GM18858 (cell line): Measurements from ENCODE around the gene CDC40.
"Not testable (repeated sequence)": the region's sequence is repeated elsewhere in the genome, so short reads cannot be mapped to it uniquely, and the experiment has no call there.

ENCODE experiments used
- ATAC-seq: cut with Tn5 transposase; IDR thresholded peaks from one replicate; pipeline ENCODE4 v1.9.1; 2021; ENCODE audit not compliant: unreplicated experiment

The CDC40 gene

GRCh38 chr6:110198561-110198960, 18.3 kb downstream of the CDC40 start:
- ATAC-seq = no peak

DNA sequence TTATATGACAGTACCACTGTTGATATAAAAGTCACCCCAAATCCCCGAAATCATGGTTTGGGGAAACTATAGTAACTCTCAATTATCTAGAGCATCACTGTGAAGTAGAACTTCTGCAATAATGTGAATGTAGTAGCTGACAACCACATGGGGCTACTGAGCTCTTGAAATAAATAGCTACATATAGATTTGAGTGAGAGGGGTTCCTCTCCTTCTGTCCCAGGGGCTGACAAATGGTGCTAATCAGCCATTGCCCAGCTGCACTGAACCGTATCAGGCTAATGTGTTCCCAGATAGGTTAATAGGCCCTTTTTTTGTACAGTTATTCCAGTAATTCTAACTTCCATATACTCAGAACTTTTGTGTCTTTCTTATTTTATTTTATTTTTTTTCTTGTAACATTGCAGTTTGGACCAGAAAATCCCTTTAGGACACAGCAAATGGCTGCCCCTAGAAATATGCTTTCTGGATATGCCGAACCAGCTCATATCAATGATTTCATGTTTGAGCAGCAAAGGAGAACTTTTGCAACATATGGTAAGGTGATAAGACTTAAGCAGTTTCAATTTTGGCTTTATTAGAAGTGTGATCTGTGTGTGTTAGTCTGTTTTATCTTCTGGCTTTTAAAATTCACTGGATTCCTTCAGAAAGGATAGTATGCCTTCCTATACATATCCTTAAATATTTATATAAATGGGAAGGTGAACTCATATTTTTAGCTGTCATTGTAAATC, 21.1 kb downstream of the CDC40 start:
- no peak for ATAC-seq

DNA sequence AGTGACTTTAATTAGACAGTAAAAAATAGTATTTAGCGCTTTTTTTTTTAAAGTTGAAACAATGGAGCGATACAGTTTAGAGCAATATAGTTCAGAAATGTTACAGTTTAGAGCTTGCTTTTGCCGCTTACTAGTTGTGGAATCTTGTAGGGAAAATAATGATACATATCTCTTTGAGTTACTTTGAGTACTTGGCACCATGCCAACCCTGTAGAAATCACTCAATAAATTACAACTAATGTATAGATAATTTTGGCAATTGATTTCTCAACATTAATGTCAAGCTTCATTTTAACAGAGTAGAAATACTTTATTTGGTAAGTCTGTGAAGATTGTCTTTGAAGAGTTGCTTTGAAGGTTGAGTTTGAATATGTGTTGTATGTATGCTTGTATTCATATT, 27.4 kb downstream of the CDC40 start:
- no peak for ATAC-seq

GRCh38 chr6:110211753-110212152, 31.5 kb downstream of the CDC40 start:
- no peak for ATAC-seq

GRCh38 chr6:110214338-110214737, 34.1 kb downstream of the CDC40 start:
- no peak for ATAC-seq

DNA sequence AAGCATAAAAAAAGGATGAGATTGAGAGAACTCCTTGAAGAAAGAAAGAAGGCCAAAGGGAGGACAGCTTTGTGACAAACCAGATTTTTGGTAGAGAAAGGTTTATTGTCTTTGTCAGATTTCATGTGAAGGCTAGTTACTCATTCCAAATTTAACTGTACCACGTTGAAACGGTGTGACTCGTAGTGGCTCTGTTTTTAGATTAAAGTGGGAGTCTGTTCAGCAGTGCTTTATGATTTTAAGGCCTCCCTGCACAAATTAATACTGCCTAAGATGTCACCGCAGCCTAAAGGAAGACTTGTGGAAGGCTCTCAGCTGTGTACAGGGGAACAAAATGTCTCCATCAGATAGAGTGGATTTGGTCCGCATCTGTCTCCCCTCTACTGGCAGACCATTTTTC, 35.9 kb downstream of the CDC40 start:
- no peak for ATAC-seq

GRCh38 chr6:110217266-110217665, 37.0 kb downstream of the CDC40 start:
- no peak for ATAC-seq

GRCh38 chr6:110221738-110222137, 41.5 kb downstream of the CDC40 start:
- ATAC-seq = no peak

GRCh38 chr6:110226261-110226660, 46.0 kb downstream of the CDC40 start:
- ATAC-seq = no peak

- ATAC-seq = no peak
Measured at GRCh38 chr6:110232450-110232849, 52.2 kb downstream of the CDC40 start.

DNA sequence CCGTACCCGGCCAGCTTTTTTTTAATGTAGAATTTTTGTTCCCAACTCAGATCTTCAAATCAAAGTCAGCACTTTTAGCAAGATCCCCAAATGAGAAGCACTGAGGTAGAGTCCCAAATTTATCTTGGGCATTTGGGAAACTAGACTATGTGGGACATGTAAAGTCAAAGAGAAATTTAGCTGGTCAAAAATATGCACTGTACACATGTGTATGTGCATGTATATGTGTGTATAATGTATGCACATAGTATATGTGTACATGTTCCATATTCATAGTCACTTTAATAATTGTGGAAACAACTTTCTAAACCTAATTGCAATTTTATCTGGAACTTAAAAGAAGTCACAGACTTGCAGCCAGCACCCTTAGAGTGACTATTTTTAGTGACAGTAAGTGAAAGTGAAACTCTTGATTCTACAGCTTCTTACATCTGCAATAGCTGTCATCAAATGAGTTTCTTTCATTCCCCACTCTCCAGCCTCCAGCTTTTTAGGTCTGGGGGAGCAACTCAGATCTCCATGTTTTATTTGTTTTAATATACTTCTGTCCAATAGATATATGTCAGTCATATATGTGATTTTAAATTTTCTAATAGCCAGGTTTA, 53.6 kb downstream of the CDC40 start:
- ATAC-seq = peak; percentile 94

GRCh38 chr6:110236007-110236406, 55.8 kb downstream of the CDC40 start:
- not testable (repeated sequence) for ATAC-seq

DNA sequence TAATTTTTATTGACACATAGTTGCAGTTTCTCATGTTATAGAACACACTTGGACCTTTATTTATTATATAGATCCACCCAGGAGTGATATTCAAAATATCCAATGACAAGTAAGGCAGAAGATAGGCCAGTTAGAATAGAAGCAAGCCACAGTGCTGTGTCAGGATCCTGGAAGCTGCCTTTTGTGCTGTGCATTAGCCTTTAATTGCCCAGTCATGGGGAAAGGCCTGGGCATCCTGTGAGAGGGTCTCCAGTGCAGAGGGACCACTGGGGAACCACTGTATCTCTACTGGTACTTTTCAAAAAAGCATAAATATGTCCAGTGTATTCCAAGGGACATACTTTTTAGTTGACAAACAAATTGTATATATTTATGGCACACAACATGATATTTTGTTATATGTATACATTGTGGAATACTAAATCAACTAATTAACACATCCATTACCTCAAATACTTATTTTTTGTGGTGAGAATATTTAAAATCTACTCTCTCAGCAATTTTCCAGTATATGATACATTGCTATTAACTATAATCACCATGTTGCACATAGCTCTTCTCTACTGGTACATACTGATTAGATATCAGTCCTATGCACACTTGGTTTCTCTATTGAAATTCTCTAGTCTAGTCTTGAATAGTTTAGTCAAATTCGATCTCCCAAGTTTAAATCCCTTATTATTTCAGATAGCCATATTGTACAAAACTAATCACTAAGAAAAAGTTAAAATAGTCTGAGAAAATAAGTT, 59.5 kb downstream of the CDC40 start:
- no peak for ATAC-seq

GRCh38 chr6:110244621-110245020, 64.4 kb downstream of the CDC40 start:
- ATAC-seq = not testable (repeated sequence)

GRCh38 chr6:110246378-110246777, 66.2 kb downstream of the CDC40 start:
- no peak for ATAC-seq

DNA sequence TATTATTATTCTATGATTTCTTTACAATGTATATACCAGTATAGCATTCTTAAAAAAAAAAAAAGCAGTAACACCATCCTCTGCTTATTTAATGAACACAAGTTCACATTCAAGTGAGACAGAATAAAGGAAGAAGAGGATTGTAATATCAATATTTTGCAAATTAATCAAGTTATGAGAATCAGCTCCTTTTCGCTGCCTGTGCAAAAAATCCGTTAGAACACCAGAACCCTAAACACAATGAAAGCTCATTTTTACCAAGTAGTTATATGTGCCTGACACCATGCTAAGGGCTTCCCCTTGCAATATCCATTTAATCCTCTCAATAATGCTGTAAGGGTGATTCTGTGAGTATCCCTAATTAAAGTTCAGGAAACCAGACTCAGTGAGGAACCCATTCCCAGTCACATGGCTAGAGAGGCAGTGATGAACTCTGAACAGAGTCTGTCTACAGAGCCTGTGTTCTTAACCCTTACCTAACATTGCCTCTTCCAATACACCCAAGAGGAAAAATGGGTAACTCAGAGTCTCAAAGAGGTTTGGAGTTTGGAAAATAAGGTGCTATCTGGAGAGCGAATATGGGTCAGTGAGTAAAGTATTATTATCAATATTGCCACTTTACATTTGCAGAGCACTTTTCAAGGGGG, 66.8 kb downstream of the CDC40 start:
- no peak for ATAC-seq

DNA sequence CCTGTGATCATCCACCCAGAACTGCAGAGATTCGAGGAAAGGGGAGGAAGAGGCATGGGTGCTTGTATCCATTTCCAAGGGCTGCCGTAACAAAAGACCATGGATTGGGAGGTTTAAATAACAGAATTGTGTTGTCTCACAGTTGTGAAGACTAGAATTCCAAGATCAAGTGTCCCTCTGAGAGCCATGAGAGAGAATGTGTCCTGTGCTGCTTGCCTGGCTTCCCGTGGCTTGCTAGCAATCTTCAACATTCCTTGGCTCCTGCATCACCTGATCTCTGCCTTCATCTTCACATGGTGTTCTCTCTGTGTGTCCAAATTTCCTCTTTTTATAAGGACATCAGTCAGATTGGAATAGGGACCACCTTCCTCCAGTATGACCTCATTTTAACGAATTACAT, 69.8 kb downstream of the CDC40 start:
- ATAC-seq = no peak

GRCh38 chr6:110250838-110251237, 70.6 kb downstream of the CDC40 start:
- no peak for ATAC-seq

GRCh38 chr6:110255211-110255750, 75.1 kb downstream of the CDC40 start:
- no peak for ATAC-seq

DNA sequence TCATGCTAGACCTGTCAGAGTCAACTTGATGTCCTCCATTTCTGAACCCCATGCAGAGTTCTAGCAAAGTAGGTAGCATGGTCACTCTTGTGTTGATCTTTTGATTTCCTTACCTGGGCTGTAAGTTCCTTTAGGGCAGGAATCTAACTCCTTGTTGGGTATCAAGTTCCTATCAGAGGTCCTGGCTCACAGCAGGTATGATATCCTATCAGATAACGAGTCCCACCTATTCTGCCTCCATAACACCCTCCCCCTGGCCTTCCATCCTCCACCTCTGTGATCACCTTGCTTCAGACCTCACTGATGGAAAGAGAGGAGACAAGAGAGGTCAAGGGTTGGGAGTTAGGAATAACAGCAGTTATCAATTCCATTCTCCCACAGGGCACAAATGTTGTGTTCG, 76.1 kb downstream of the CDC40 start:
- no peak for ATAC-seq

DNA sequence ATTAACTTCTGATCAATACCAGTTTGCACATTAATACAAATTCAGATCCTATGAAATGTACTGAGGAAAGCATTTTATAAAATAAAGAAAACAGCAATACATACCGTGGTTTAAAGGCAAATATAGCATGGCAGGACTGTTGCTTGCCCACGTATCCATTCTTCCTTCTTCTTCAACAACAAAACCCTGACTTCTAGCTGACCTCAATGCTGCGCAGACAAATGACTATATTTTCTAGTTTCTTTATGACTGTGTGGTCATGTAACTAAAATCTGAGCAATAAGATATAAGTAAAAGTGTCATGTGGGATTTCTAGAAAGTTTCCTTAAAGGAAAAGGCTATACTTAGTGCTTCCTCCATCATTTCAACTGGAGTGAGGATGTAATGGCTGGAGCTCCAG, 85.0 kb downstream of the CDC40 start:
- ATAC-seq = peak; percentile 42
